A549 (cell line): ENCODE results near the gene WDR18. TPM values are rescaled to one million over a fixed set of nuclear protein-coding genes. Genes with fewer than 3 reads are reported as not detected.

ENCODE experiments used
- ATAC-seq, 2 experiments: fragments of 200-7000 bp in 1 of 2; fragments of >200 bp in 1 of 2; cut with Nextera tagmentation in 1 of 2; cut with Tn5 transposase in 1 of 2; 3 replicates each; pipeline versions ENCODE4 v1.8.0 to v1.9.1; 2018 to 2020; ENCODE audit warnings: mild to moderate bottlenecking in 1 of 2, moderate library complexity in 1 of 2
- CTCF ChIA-PET: fragments of 300-600 bp; sonication (Branson Sonifier 250); formaldehyde crosslinking; extraction: SDS; loops from one replicate; lab custom pipeline; 2021; ENCODE audit warnings: antibody characterized with exemption, inconsistent platforms; lab: Yijun Ruan, JAX
- POLR2A ChIA-PET: fragments of 350-600 bp; formaldehyde crosslinking; extraction: SDS; loops from one replicate; lab custom pipeline; 2021; ENCODE audit warnings: antibody characterized with exemption, inconsistent platforms; lab: Yijun Ruan, JAX
- DNase-seq, 2 experiments: peaks; one replicate each; pipeline versions ENCODE4 v3.0.0 to v3.0.0-alpha.2; 2011 to 2016; ENCODE audit warnings: low read depth in 1 of 2, low spot score in 1 of 2
- FAIRE-seq: peaks from 2 replicates; lab custom pipeline; 2011; peaks lifted over from hg19 to GRCh38; lab: Jason Lieb, UNC
- H3K27ac ChIP-seq, 2 experiments: fragments of >200 bp; sonication (Bioruptor Twin); formaldehyde crosslinking; 3 replicates each; pipeline ENCODE4 v1.5.1; 2016 to 2017
- H3K4me1 ChIP-seq: fragments of >200 bp; sonication (Bioruptor Twin); formaldehyde crosslinking; 3 replicates; pipeline ENCODE4 v1.6.1; 2016
- H3K4me2 ChIP-seq: fragments of >200 bp; sonication (Bioruptor Twin); formaldehyde crosslinking; 3 replicates; pipeline ENCODE4 v1.6.1; 2016
- H3K4me3 ChIP-seq: fragments of >200 bp; sonication (Bioruptor Twin); formaldehyde crosslinking; 3 replicates; pipeline ENCODE4 v1.5.1; 2016
- H3K9me3 ChIP-seq: fragments of >200 bp; sonication (Bioruptor Twin); formaldehyde crosslinking; 3 replicates; pipeline ENCODE4 v1.6.1; 2016
- BCL3 ChIP-seq: fragments of >200 bp; sonication (Bioruptor Twin); formaldehyde crosslinking; IDR thresholded peaks from 3 replicates; pipeline ENCODE4 v1.6.1; 2016
- BHLHE40 ChIP-seq: IDR thresholded peaks from 2 replicates; pipeline ENCODE4 v1.6.1; 2012; ENCODE audit warnings: low read depth, low read length, inconsistent platforms
- CBX8 ChIP-seq: fragments of 200-600 bp; sonication (generic); IDR thresholded peaks from 2 replicates; pipeline ENCODE4 v1.6.1; 2016
- CEBPB ChIP-seq, 2 experiments: fragments of >200 bp in 1 of 2; sonication (Bioruptor Twin) in 1 of 2; formaldehyde crosslinking in 1 of 2; IDR thresholded peaks; 2 replicates each; pipeline ENCODE4 v1.6.1; 2012 to 2016
- E2F6 ChIP-seq: IDR thresholded peaks from 2 replicates; pipeline ENCODE4 v1.6.1; 2012; ENCODE audit warnings: low read depth, borderline replicate concordance
- ESRRA ChIP-seq: fragments of 150-350 bp; IDR thresholded peaks from 2 replicates; pipeline ENCODE4 v1.6.1; 2014; ENCODE audit warnings: mild to moderate bottlenecking, low read length, borderline replicate concordance
- FOSB ChIP-seq: fragments of 250-450 bp; sonication (Bioruptor Pico); IDR thresholded peaks from 2 replicates; pipeline ENCODE4 v1.5.0; 2020; ENCODE audit warnings: mild to moderate bottlenecking, moderate library complexity
- HOXA7 ChIP-seq: fragments of 250-450 bp; sonication (Bioruptor Pico); IDR thresholded peaks from 2 replicates; pipeline ENCODE4 v1.5.0; 2020; ENCODE audit warnings: mild to moderate bottlenecking, moderate library complexity
- HOXB5 ChIP-seq: fragments of 250-450 bp; sonication (Bioruptor Pico); IDR thresholded peaks from 2 replicates; pipeline ENCODE4 v1.5.0; 2020; ENCODE audit warnings: mild to moderate bottlenecking, moderate library complexity
- JUN ChIP-seq, 2 experiments: fragments of >200 bp; sonication (Bioruptor Twin); formaldehyde crosslinking; IDR thresholded peaks; 2 replicates in 1 of 2; 3 replicates in 1 of 2; pipeline ENCODE4 v1.6.1; 2016 to 2017
- MAFK ChIP-seq: fragments of 450-650 bp; IDR thresholded peaks from 2 replicates; pipeline ENCODE4 v1.6.1; 2014; ENCODE audit not compliant: partially characterized antibody
- NR3C1 ChIP-seq: fragments of >200 bp; sonication (Bioruptor Twin); formaldehyde crosslinking; IDR thresholded peaks from 3 replicates; pipeline ENCODE4 v1.6.1; 2017
- RARB ChIP-seq: fragments of 250-450 bp; sonication (Bioruptor Pico); IDR thresholded peaks from 2 replicates; pipeline ENCODE4 v1.8.0; 2021; ENCODE audit warnings: mild to moderate bottlenecking, moderate library complexity
- REST ChIP-seq: fragments of 200-600 bp; sonication (generic); IDR thresholded peaks from 2 replicates; pipeline ENCODE4 v1.6.1; 2016; ENCODE audit warnings: antibody characterized with exemption, mild to moderate bottlenecking, moderate library complexity
- SMC3 ChIP-seq: fragments of >200 bp; sonication (Bioruptor Twin); formaldehyde crosslinking; IDR thresholded peaks from 3 replicates; pipeline ENCODE4 v1.6.1; 2018; ENCODE audit warnings: inconsistent platforms
- SREBF2 ChIP-seq: fragments of 450-650 bp; IDR thresholded peaks from 2 replicates; pipeline ENCODE4 v1.6.1; 2014; ENCODE audit warnings: mild to moderate bottlenecking, moderate library complexity
- TFCP2L1 ChIP-seq: fragments of 250-450 bp; sonication (Bioruptor Pico); IDR thresholded peaks from 2 replicates; pipeline ENCODE4 v1.5.0; 2021; ENCODE audit warnings: mild to moderate bottlenecking
- TP53 ChIP-seq: fragments of 250-450 bp; sonication (Bioruptor Pico); IDR thresholded peaks from 2 replicates; pipeline ENCODE4 v1.5.0; 2021; ENCODE audit warnings: mild to moderate bottlenecking, moderate library complexity
- USF2 ChIP-seq: fragments of 450-650 bp; IDR thresholded peaks from 2 replicates; pipeline ENCODE4 v1.6.1; 2014; ENCODE audit warnings: antibody characterized with exemption
- ZNF302 ChIP-seq: fragments of 250-450 bp; sonication (Bioruptor Pico); IDR thresholded peaks from 2 replicates; pipeline ENCODE4 v1.9.0; 2021; ENCODE audit warnings: inconsistent platforms, mild to moderate bottlenecking, moderate library complexity
- ZSCAN20 ChIP-seq: fragments of 250-450 bp; sonication (Bioruptor Pico); IDR thresholded peaks from 2 replicates; pipeline ENCODE4 v1.8.0; 2022; ENCODE audit warnings: mild to moderate bottlenecking, moderate library complexity
- WGBS: methylation state at CpG from one replicate; pipeline ENCODE4 v1.1.6; 2017; ENCODE audit errors: missing lambda C conversion rate; 5-methylcytosine and 5-hydroxymethylcytosine counted together
- polyA plus RNA-seq, 4 experiments: library from polyadenylated mRNA; depleted of rRNA in 3 of 4; stranded (reverse); fragments of >200 nt; fragmentation: RNase III in 1 of 4; extraction: RNeasy Plus Mini Kit Qiagen cat#74134 plus additional on column Dnase treatment in 1 of 4; gene quantifications; 2 replicates in 3 of 4; 3 replicates in 1 of 4; pipeline ENCODE4 v1.2.3, GENCODE V29; 2011 to 2017
- TF ChIP-seq, protein P1 (sequence below): fragments of >200 bp; sonication (Bioruptor Twin); formaldehyde crosslinking; IDR thresholded peaks from 2 replicates; pipeline ENCODE4 v1.6.1; 2016
- TF ChIP-seq, protein P2 (sequence below): IDR thresholded peaks from 2 replicates; pipeline ENCODE4 v1.6.1; 2012
- TF ChIP-seq, protein P3 (sequence below): IDR thresholded peaks from 2 replicates; pipeline ENCODE4 v1.6.1; 2012

Gene WDR18
- polyA plus RNA-seq, 2 of the 4 experiments (the other 2 are of a cell fraction): 23.8 to 48.9 TPM

DNA sequence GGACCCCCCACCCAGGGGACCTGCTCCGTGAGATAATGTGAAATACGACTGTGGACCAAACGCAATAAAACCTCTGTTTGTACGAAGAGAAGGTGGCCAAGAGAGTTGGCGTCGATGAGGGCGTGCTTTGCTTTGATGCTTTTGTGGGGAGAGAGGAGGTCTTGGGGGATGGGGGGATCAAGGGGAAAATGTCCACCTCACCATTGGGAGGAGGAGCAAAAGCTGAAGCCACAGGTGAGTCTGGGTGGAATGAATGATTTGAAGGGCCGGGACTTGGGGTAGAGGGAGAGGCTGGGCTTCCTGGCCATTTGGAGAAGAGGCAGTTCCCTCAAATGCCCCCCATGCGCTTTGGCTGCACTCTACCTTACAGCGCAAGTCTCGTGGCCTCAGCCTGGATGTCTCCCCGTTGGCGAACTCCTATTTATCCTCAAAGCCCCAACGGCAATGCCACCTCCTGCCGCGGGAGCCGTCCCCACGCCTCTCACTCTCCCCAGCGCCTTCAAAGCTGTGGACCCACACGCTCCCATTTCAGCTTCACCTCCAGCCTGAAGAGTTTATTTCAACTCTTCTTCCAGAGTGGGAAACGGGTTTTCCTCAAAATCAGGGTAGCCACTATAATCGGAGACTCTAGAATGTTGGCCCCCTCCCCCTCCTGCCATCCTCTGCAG, 55.0 kb downstream of the WDR18 start:
- DNase-seq (no peak), FAIRE-seq (no peak), ATAC-seq (no peak)
- H3K9me3 ChIP-seq: no peaks in the 10 kb centered on the region
- ChIA-PET CTCF (interaction anchor here (1.2 to 3.0 kb wide), 3 partner anchors 9 to 74 kb away, joined by 5 to 12 read pairs (median 9); partner anchors contain the start of gene CNN2), POLR2A (interaction anchor here (0.9 to 1.4 kb wide), 4 partner anchors 10 to 230 kb away, joined by 4 to 7 read pairs (median 6); partner anchors contain the start of genes CIRBP, CNN2 and RNU6-2)
- peak overlapping the region; percentile 96 for H3K4me2 ChIP-seq
- H3K4me1 ChIP-seq: peaks cover 19% of the 10 kb centered on the region
- no peak overlapping the region; the same call in 2 of the 3 replicates for H3K4me3 ChIP-seq
- WGBS: 71% methylated on average over 22 of the region's 22 CpGs
- TF ChIP-seq ZNF302 (CRISPR knock-in tag) (no peak), SMC3 (no peak), HOXB5 (no peak), ZSCAN20 (CRISPR knock-in tag) (no peak), CBX8 (no peak), SREBF2 (no peak), BCL3 (no peak), CEBPB (IDR thresholded peaks at IDR 0.05) (no peak), MAFK (no peak), E2F6 (no peak), ESRRA (no peak), NR3C1 (no peak)
- TF ChIP-seq, protein P1, sequence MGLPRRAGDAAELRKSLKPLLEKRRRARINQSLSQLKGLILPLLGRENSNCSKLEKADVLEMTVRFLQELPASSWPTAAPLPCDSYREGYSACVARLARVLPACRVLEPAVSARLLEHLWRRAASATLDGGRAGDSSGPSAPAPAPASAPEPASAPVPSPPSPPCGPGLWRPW: no peak
- H3K27ac ChIP-seq: peak overlapping the region; percentile 36 to 70; a peak in 3 of 6 replicates

DNA sequence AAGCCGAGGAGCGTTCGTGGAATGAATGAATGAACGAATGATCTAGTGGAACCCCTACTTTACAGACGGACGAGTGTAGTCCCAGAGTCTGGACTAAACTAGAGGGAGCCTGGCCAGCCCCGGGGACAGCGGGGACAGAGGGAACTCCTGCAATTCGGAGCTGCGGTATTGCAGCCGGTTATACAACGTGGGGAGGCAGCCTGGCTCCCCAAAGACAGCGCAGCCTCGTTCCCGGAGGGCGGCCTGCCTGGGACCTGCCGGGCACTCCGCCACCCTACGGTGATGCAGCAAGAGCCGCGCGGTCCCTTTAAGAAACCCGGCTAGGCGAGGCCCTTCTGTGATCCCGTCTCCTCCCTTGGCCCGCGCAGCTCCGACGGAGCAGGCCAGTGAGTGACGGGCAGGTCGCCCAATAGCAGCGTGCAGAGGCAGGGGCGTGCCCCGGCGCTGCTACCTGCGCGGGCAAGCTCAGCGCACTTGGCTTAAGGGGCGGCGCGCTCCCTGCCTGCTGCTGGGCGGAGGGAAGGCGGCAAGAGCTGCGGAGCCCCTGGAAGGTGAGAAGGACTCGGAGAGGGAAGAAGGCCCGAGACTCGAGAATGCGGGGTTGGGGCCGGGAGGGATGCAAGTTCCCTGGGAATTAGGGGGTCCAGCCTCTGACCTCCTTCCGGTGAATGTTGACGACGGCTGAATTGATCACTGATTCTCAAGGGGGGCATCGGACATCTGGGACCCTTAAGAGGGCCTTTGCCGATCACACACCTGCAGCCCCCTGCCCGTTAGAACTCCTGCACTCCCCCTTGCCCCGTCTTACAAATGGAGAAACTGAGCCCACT, 55.7 kb downstream of the WDR18 start, which contains the start of gene ABCA7:
Gene ABCA7, plus strand, starts transcription at position 462 of the 830 bp plus-strand sequence. CDS start 1,255 bp downstream, outside the sequence.
- ChIA-PET CTCF (interaction anchor here (1.2 to 3.0 kb wide), 4 partner anchors 9 to 73 kb away, joined by 3 to 12 read pairs (median 7); partner anchors contain the start of gene CNN2), POLR2A (interaction anchor here (0.9 to 1.4 kb wide), 4 partner anchors 11 to 229 kb away, joined by 4 to 7 read pairs (median 6); partner anchors contain the start of genes CIRBP, CNN2 and RNU6-2)
- no peak for FAIRE-seq
- H3K27ac ChIP-seq: peak within 1 kb of the TSS; percentile 62 to 86
- WGBS: 14% methylated on average over 23 of the region's 56 CpGs
- TF ChIP-seq HOXA7 (peak; percentile 91; the same call in 1 of the 2 replicates), FOSB (CRISPR knock-in tag) (peak; percentile 68), RARB (CRISPR knock-in tag) (0 out of 2 replicates have a peak, but pooled peaks have one; percentile 32), TFCP2L1 (CRISPR knock-in tag) (peak; percentile 70; the same call in 1 of the 2 replicates), E2F6 (0 out of 2 replicates have a peak, but pooled peaks have one; percentile 33), BHLHE40 (no peak), HOXB5 (no peak), USF2 (peak; percentile 28; the same call in 1 of the 2 replicates), REST (no peak), JUN (IDR thresholded peaks at IDR 0.05) (peak in 1 of 2 experiments; percentile 54; a peak in 1 of 5 replicates), TP53 (0 out of 2 replicates have a peak, but pooled peaks have one; percentile 43)
- TF ChIP-seq, protein P2, sequence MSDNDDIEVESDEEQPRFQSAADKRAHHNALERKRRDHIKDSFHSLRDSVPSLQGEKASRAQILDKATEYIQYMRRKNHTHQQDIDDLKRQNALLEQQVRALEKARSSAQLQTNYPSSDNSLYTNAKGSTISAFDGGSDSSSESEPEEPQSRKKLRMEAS: peak; percentile 69
- TF ChIP-seq, protein P3, sequence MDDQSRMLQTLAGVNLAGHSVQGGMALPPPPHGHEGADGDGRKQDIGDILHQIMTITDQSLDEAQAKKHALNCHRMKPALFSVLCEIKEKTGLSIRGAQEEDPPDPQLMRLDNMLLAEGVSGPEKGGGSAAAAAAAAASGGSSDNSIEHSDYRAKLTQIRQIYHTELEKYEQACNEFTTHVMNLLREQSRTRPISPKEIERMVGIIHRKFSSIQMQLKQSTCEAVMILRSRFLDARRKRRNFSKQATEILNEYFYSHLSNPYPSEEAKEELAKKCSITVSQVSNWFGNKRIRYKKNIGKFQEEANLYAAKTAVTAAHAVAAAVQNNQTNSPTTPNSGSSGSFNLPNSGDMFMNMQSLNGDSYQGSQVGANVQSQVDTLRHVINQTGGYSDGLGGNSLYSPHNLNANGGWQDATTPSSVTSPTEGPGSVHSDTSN: peak; percentile 99
- TF ChIP-seq, all 56 proteins: peak for 10
- Histone ChIP-seq H3K4me1 (peaks cover 19% of the 10 kb centered on the region), H3K4me3 (peak within 1 kb of the TSS; percentile 51), H3K9me3 (no peaks in the 10 kb centered on the region), H3K4me2 (peak within 1 kb of the TSS; percentile 96)
- peak; percentile 69 to 82 for ATAC-seq
- peak; percentile 68 to 98 for DNase-seq
